A549 treated with CORT108297 at 1 μM for 4 hours (cell line): ENCODE results near the gene TGFA. TPM values are rescaled to one million over a fixed set of nuclear protein-coding genes. Genes with fewer than 3 reads are reported as not detected.

Experiments used
- total RNA-seq: library from RNA; stranded (reverse); fragments of 200-300 nt; extraction: Qiagen RNA extraction; gene quantifications from 5 replicates; pipeline ENCODE4 v1.2.3, GENCODE V29; 2022

The TGFA gene
- 5.8 to 7.6 TPM (median 6.0 TPM) in 5 replicates for total RNA-seq

DNA sequence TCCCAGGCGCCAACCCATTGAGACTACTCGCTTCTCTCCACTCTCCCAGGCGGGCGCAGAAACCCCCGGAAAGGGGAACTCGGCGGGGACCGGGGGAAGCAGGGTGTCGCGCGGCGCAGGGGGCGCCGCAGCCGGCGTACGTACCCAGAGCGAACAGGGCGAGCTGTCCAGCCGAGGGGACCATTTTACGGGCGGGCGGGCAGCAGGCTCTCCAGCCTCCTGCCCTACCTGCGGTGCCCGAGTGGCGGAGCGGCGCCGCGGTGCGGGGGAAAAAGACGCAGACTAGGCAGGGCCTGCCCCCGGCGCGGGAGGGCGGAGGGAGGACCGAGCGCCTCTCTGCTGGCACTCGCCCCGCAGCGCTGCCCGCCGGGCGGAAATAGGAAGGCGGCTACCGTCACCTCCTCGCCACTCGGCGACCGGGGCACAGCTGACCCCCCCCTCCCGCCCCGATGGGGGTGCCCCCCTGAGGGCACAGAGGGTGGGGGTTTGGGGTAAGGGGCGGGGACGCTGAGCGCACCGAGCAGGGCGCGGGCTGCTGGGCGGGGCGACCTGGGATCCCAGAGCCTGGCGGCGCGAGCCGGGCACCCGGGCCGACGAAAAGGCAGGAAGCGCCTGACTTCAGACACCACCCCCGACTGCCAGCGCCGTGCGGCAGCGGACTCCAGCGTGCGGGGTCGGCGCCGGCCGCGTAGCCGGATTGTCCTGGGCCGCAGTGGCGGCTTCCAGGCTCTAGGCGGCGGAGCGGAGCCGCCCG is at the start of gene TGFA:
Gene TGFA, minus strand, starts transcription at position 243 of the 754 bp plus-strand sequence. Its CDS starts 59 bp downstream, at position 184.

Other genes with a start within 250 kb of the TGFA start
- 18.0 to 29.0 TPM (median 26.1 TPM) in 5 replicates for gene ADD2, start 214.4 kb upstream of the TGFA start, total RNA-seq
- not detected in 5 replicates for gene FIGLA, start 236.8 kb upstream of the TGFA start, total RNA-seq